HCT116 (cell line): Measurements from ENCODE around the gene SEPTIN12. TPM values are rescaled to one million over a fixed set of nuclear protein-coding genes. Genes with fewer than 3 reads are reported as not detected.

Experiments used
- ATAC-seq: fragments of 200-7000 bp; cut with Tn5 transposase; 2 replicates; pipeline ENCODE4 v1.9.1; 2020; ENCODE audit warnings: mild to moderate bottlenecking, moderate library complexity
- BruUV-seq: library from RNA; stranded (reverse); fragments of 400-500 nt; replicated peaks from 2 replicates; lab custom pipeline; 2021; lab: Mats Ljungman, UMichigan
- CTCF ChIA-PET: fragments of 300-600 bp; sonication (Branson Sonifier 250); formaldehyde crosslinking; loops from one replicate; lab custom pipeline; 2021; ENCODE audit warnings: antibody characterized with exemption; lab: Charles Lee
- POLR2A ChIA-PET: fragments of 300-600, 350-600 bp; sonication (Branson Sonifier 250); formaldehyde crosslinking; loops from one replicate; lab custom pipeline; 2021; ENCODE audit warnings: antibody characterized with exemption; lab: Charles Lee
- RAD21 ChIA-PET, 2 experiments: fragments of 300-600 bp; sonication (Branson Sonifier 250); formaldehyde crosslinking; loops; one replicate each; lab custom pipeline; 2023; ENCODE audit warnings: low total read pairs in 2 of 2; ENCODE audit not compliant: uncharacterized antibody in 2 of 2, unreplicated experiment in 2 of 2, low non-redundant PET in 1 of 2; lab: Charles Lee
- DNase-seq: peaks from one replicate; pipeline ENCODE4 v3.0.0-alpha.2; 2010; ENCODE audit warnings: low read depth, low spot score
- H2AFZ ChIP-seq: fragments of 200-600 bp; shearing (Covaris generic), sonication (generic); 2 replicates; pipeline ENCODE4 v1.6.1; 2017; ENCODE audit warnings: low read depth, mixed run types, mixed read lengths, antibody characterized with exemption, low read length; ENCODE audit not compliant: poor library complexity, severe bottlenecking
- H3K27ac ChIP-seq: 2 replicates; pipeline ENCODE4 v1.5.1; 2012; ENCODE audit warnings: low read depth, low read length
- H3K27me3 ChIP-seq: fragments of 200-600 bp; sonication (generic); 2 replicates; pipeline ENCODE4 v1.6.1; 2016; ENCODE audit warnings: mixed run types, low read length, mixed read lengths; ENCODE audit not compliant: insufficient read depth
- H3K36me3 ChIP-seq, 2 experiments: fragments of 200-500 bp in 1 of 2; fragments of 200-600 bp in 1 of 2; sonication (Bioruptor generic) in 1 of 2; sonication (generic) in 1 of 2; 2 replicates each; pipeline versions ENCODE4 v1.5.1 to v1.6.1; 2014 to 2016; ENCODE audit warnings: low read length in 2 of 2, inconsistent platforms in 1 of 2, mixed read lengths in 1 of 2, mixed run types in 1 of 2; ENCODE audit not compliant: insufficient read depth in 2 of 2, control insufficient read depth in 1 of 2
- H3K4me1 ChIP-seq, 2 experiments: fragments of 200-600 bp in 1 of 2; sonication (generic) in 1 of 2; 2 replicates each; pipeline versions ENCODE4 v1.5.1 to v1.6.1; 2012 to 2017; ENCODE audit warnings: low read length in 2 of 2, inconsistent platforms in 1 of 2, mild to moderate bottlenecking in 1 of 2, mixed read lengths in 1 of 2, mixed run types in 1 of 2, moderate library complexity in 1 of 2; ENCODE audit not compliant: insufficient read depth in 2 of 2, control insufficient read depth in 1 of 2
- H3K4me2 ChIP-seq: fragments of 200-600 bp; sonication (generic); 2 replicates; pipeline ENCODE4 v1.6.1; 2017; ENCODE audit warnings: mixed run types, low read length, mixed read lengths
- H3K4me3 ChIP-seq, 2 experiments: fragments of 200-600 bp in 1 of 2; sonication (generic) in 1 of 2; replicated peaks in 1 of 2; 2 replicates each; pipeline ENCODE4 v1.5.1; 2011 to 2016; ENCODE audit warnings: low read length in 2 of 2, control low read depth in 1 of 2, low read depth in 1 of 2, mild to moderate bottlenecking in 1 of 2, mixed read lengths in 1 of 2, mixed run types in 1 of 2
- H3K79me2 ChIP-seq: fragments of 200-600 bp; sonication (generic); 2 replicates; pipeline ENCODE4 v1.6.1; 2017; ENCODE audit warnings: mild to moderate bottlenecking, mixed run types, low read length, moderate library complexity, mixed read lengths; ENCODE audit not compliant: insufficient read depth
- H3K9ac ChIP-seq: fragments of 200-600 bp; sonication (generic); 2 replicates; pipeline ENCODE4 v1.6.1; 2016; ENCODE audit warnings: low read length, mixed read lengths
- H3K9me2 ChIP-seq: fragments of 200-600 bp; sonication (generic), shearing (Covaris generic); 2 replicates; pipeline ENCODE4 v1.6.1; 2017; ENCODE audit warnings: mixed run types, mild to moderate bottlenecking, moderate library complexity; ENCODE audit not compliant: insufficient read depth
- H3K9me3 ChIP-seq, 2 experiments: fragments of 200-500 bp in 1 of 2; fragments of 200-600 bp in 1 of 2; sonication (Bioruptor generic) in 1 of 2; sonication (generic) in 1 of 2; 2 replicates each; pipeline ENCODE4 v1.6.1; 2014 to 2017; ENCODE audit warnings: low read length in 2 of 2, mixed read lengths in 2 of 2, inconsistent platforms in 1 of 2, low read depth in 1 of 2, mild to moderate bottlenecking in 1 of 2, mixed run types in 1 of 2, moderate library complexity in 1 of 2; ENCODE audit not compliant: control insufficient read depth in 1 of 2, insufficient read depth in 1 of 2
- H4K20me1 ChIP-seq: fragments of 200-600 bp; sonication (generic), shearing (Covaris generic); 2 replicates; pipeline ENCODE4 v1.6.1; 2017; ENCODE audit warnings: mixed run types, mild to moderate bottlenecking, moderate library complexity; ENCODE audit not compliant: insufficient read depth
- CEBPB ChIP-seq: IDR thresholded peaks from 2 replicates; pipeline ENCODE4 v1.6.1; 2012; ENCODE audit warnings: low read depth
- EGR1 ChIP-seq: IDR thresholded peaks from 2 replicates; pipeline ENCODE4 v1.6.1; 2012; ENCODE audit warnings: low read depth
- EZH2 ChIP-seq: fragments of 200-600 bp; sonication (generic); IDR thresholded peaks from 2 replicates; pipeline ENCODE4 v1.6.1; 2017; ENCODE audit warnings: antibody characterized with exemption, mixed run types
- EZH2phosphoT487 ChIP-seq: fragments of 200-600 bp; IDR thresholded peaks from 2 replicates; pipeline ENCODE4 v1.6.1; 2018; ENCODE audit warnings: antibody characterized with exemption, borderline replicate concordance
- FOSL1 ChIP-seq: IDR thresholded peaks from 2 replicates; pipeline ENCODE4 v1.6.1; 2012; ENCODE audit warnings: low read depth
- JUND ChIP-seq: IDR thresholded peaks from 2 replicates; pipeline ENCODE4 v1.6.1; 2012
- POLR2AphosphoS5 ChIP-seq: IDR thresholded peaks from 2 replicates; pipeline ENCODE4 v1.6.1; 2011; ENCODE audit warnings: mild to moderate bottlenecking, low read depth, low read length, moderate library complexity
- RAD21 ChIP-seq: IDR thresholded peaks from 2 replicates; pipeline ENCODE4 v1.6.1; 2012; ENCODE audit warnings: low read depth, mild to moderate bottlenecking
- SP1 ChIP-seq: IDR thresholded peaks from 2 replicates; pipeline ENCODE4 v1.6.1; 2012; ENCODE audit warnings: low read depth
- YY1 ChIP-seq: IDR thresholded peaks from 2 replicates; pipeline ENCODE4 v1.6.1; 2011; ENCODE audit warnings: low read length, low read depth, moderate library complexity, mild to moderate bottlenecking; ENCODE audit not compliant: insufficient replicate concordance; ENCODE audit errors: extremely low read depth
- ZFX ChIP-seq: fragments of 450-650 bp; IDR thresholded peaks from 2 replicates; pipeline ENCODE4 v1.6.1; 2017
- ZNF274 ChIP-seq: fragments of 200-500 bp; sonication (Bioruptor generic); IDR thresholded peaks from 2 replicates; pipeline ENCODE4 v1.6.1; 2014; ENCODE audit warnings: mild to moderate bottlenecking, low read depth, low read length, inconsistent platforms
- intact Hi-C: fragments of 100-400 bp; cut with micrococcal nuclease; formaldehyde crosslinking; loops from 2 replicates; pipeline ENCODE4 v1.10.0; 2022
- total RNA-seq: library from RNA; stranded (reverse); gene quantifications from one replicate; pipeline ENCODE4 v1.2.1, GENCODE V29; 2021; ENCODE audit not compliant: unreplicated experiment
- TF ChIP-seq, protein P1 (sequence below): IDR thresholded peaks from 2 replicates; pipeline ENCODE4 v1.6.1; 2012; ENCODE audit warnings: low read depth
- TF ChIP-seq, protein P2 (sequence below): IDR thresholded peaks from 2 replicates; pipeline ENCODE4 v1.6.1; 2012

The SEPTIN12 gene
- total RNA-seq, 1 experiment from 2014 or later = not detected

DNA sequence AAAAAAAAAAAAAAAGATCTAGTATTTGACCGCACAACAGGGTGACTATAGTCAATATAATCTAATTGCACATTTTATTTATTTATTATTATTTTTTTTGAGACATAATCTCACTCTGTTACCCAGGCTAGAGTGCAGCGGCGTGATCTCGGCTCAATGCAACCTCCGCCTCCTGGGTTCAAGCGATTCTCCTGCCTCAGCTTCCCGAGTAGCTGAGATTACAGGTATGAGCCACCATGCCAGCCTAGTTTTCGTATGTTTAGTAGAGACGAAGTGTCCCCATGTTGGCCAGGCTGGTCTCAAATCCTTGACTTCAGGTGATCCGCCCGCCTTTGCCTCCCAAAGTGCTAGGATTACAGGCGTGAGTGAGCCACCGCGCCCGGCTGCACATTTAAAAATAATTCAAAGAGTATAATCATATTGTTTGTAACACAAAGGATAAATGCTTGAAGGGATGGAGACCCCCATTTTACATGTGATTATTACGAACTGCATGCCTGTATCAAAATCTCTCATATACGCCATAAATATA lies 54.9 kb downstream of the SEPTIN12 start:
- POLR2A ChIA-PET = interaction anchor here (1.9 kb wide), 1 partner anchor 35 kb away, joined by 8 read pairs; no protein-coding TSS in a partner anchor

More for the DNA sequence above, 54.9 kb downstream of the SEPTIN12 start:
- Histone ChIP-seq H3K9ac (peak overlapping the region; percentile 94), H3K9me2 (no peaks in the 10 kb centered on the region), H3K4me2 (peak overlapping the region; percentile 96), H3K4me3 (peak overlapping the region; percentile 97), H3K79me2 (peaks cover 29% of the 10 kb centered on the region), H2AFZ (no peak overlapping the region), H4K20me1 (no peaks in the 10 kb centered on the region), H3K36me3 (peaks cover 3 to 15% of the 10 kb centered on the region in 2 experiments; a peak in 3 of 4 replicates), H3K9me3 (no peaks in the 10 kb centered on the region), H3K27me3 (no peaks in the 10 kb centered on the region), H3K4me1 (peaks cover 8 to 19% of the 10 kb centered on the region in 2 experiments), H3K27ac (peak overlapping the region; percentile 83)
- no peak for DNase-seq
- no peak for ATAC-seq
- no TSS peak for BruUV-seq
- intact Hi-C loops = loop anchor here (5.0 kb wide), 2 partner anchors 209 to 224 kb away; partner anchors contain the start of gene SEC14L5
- CTCF ChIA-PET = interaction anchor here (1.6 kb wide), 1 partner anchor 109 kb away, joined by 4 read pairs; the partner anchor contains the start of gene MGRN1
- RAD21 ChIA-PET = no interaction called here
- TF ChIP-seq FOSL1 (no peak), ZFX (no peak), EZH2 (no peak), EGR1 (no peak), ZNF274 (no peak), CEBPB (no peak), YY1 (no peak), EZH2phosphoT487 (no peak), JUND (no peak), POLR2AphosphoS5 (no peak), RAD21 (no peak), SP1 (no peak)
- TF ChIP-seq, protein P1, sequence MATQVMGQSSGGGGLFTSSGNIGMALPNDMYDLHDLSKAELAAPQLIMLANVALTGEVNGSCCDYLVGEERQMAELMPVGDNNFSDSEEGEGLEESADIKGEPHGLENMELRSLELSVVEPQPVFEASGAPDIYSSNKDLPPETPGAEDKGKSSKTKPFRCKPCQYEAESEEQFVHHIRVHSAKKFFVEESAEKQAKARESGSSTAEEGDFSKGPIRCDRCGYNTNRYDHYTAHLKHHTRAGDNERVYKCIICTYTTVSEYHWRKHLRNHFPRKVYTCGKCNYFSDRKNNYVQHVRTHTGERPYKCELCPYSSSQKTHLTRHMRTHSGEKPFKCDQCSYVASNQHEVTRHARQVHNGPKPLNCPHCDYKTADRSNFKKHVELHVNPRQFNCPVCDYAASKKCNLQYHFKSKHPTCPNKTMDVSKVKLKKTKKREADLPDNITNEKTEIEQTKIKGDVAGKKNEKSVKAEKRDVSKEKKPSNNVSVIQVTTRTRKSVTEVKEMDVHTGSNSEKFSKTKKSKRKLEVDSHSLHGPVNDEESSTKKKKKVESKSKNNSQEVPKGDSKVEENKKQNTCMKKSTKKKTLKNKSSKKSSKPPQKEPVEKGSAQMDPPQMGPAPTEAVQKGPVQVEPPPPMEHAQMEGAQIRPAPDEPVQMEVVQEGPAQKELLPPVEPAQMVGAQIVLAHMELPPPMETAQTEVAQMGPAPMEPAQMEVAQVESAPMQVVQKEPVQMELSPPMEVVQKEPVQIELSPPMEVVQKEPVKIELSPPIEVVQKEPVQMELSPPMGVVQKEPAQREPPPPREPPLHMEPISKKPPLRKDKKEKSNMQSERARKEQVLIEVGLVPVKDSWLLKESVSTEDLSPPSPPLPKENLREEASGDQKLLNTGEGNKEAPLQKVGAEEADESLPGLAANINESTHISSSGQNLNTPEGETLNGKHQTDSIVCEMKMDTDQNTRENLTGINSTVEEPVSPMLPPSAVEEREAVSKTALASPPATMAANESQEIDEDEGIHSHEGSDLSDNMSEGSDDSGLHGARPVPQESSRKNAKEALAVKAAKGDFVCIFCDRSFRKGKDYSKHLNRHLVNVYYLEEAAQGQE = no peak
- TF ChIP-seq, protein P2, sequence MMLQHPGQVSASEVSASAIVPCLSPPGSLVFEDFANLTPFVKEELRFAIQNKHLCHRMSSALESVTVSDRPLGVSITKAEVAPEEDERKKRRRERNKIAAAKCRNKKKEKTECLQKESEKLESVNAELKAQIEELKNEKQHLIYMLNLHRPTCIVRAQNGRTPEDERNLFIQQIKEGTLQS = no peak
